Measurements from ENCODE around the gene SPSB3.

The SPSB3 gene

GRCh38 chr16:1757714-1758461 lies 24.5 kb downstream of the SPSB3 start:
- no peak for TF ChIP-seq CTCF (IDR thresholded peaks at IDR 0.05; ENCODE audit: low read depth, low read length, missing control alignments)
- no peak overlapping the region for H3K4me3 ChIP-seq (replicated peaks; ENCODE audit: low read depth, low read length)
- DNase-seq (ENCODE audit: extremely low read depth, low read depth) = no peak

GRCh38 chr16:1754204-1754603 lies 28.2 kb downstream of the SPSB3 start:
- no peak for DNase-seq (ENCODE audit: extremely low read depth, low read depth)
- H3K4me3 ChIP-seq (replicated peaks; ENCODE audit: low read depth, low read length) = no peak overlapping the region
- no peak for TF ChIP-seq CTCF (IDR thresholded peaks at IDR 0.05; ENCODE audit: low read depth, low read length, missing control alignments)

GRCh38 chr16:1752853-1753252 lies 29.5 kb downstream of the SPSB3 start:
- DNase-seq (ENCODE audit: extremely low read depth, low read depth) = no peak
- H3K4me3 ChIP-seq (replicated peaks; ENCODE audit: low read depth, low read length) = no peak overlapping the region
- TF ChIP-seq CTCF (IDR thresholded peaks at IDR 0.05; ENCODE audit: low read depth, low read length, missing control alignments) = no peak

GRCh38 chr16:1751946-1752345 lies 30.4 kb downstream of the SPSB3 start:
- no peak for DNase-seq (ENCODE audit: extremely low read depth, low read depth)
- H3K4me3 ChIP-seq (replicated peaks; ENCODE audit: low read depth, low read length) = no peak overlapping the region
- TF ChIP-seq CTCF (IDR thresholded peaks at IDR 0.05; ENCODE audit: low read depth, low read length, missing control alignments) = no peak

- no peak for TF ChIP-seq CTCF (IDR thresholded peaks at IDR 0.05; ENCODE audit: low read depth, low read length, missing control alignments)
- DNase-seq (ENCODE audit: extremely low read depth, low read depth) = no peak
- no peak overlapping the region for H3K4me3 ChIP-seq (replicated peaks; ENCODE audit: low read depth, low read length)
Observed at GRCh38 chr16:1749152-1750117, 32.9 kb downstream of the SPSB3 start.

GRCh38 chr16:1747934-1748333 lies 34.4 kb downstream of the SPSB3 start:
- no peak overlapping the region for H3K4me3 ChIP-seq (replicated peaks; ENCODE audit: low read depth, low read length)
- no peak for TF ChIP-seq CTCF (IDR thresholded peaks at IDR 0.05; ENCODE audit: low read depth, low read length, missing control alignments)

More at GRCh38 chr16:1747934-1748333, 34.4 kb downstream of the SPSB3 start:
- no peak for DNase-seq (ENCODE audit: extremely low read depth, low read depth)
